GM12892 (cell line): Measurements from ENCODE around the gene CNGA1.

Experiments
- POLR2A ChIP-seq: IDR thresholded peaks from 2 replicates; pipeline ENCODE4 v1.6.1; 2011; ENCODE audit warnings: low read depth, low read length, control low read depth
- POLR2AphosphoS5 ChIP-seq: IDR thresholded peaks from 2 replicates; pipeline ENCODE4 v1.6.1; 2011; ENCODE audit warnings: low read depth, low read length, control low read depth

DNA sequence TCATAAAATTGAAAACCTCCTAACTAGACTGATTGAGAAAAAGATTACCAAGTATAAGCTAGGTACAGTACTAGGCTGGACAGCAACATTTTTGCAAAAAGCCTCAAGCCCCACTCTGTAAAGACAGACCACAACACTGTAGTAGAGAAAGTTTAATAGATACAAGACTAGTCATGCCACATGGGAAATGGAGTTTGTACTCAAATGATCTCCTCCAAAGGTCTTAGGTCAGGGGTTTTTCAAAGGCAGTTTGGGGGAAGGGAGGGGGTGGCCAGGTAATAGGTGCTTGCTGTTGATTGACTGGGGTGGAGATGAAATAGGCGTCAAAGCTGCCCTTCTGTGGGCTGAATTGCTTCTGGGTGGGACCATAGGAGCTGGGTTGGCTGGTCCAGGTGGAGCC lies 14.2 kb downstream of the CNGA1 start:
- no peak for TF ChIP-seq POLR2A
- TF ChIP-seq POLR2AphosphoS5: no peak
